ENCODE data around the gene PON2. TPM values are rescaled to one million over a fixed set of nuclear protein-coding genes. Genes with fewer than 3 reads are reported as not detected.

Gene PON2
- total and polyA plus RNA-seq, 2 of the 8 experiments (the other 6 are each of a cell fraction or from before 2014, with no cell fraction given), result 20.6 to 31.0 TPM

DNA sequence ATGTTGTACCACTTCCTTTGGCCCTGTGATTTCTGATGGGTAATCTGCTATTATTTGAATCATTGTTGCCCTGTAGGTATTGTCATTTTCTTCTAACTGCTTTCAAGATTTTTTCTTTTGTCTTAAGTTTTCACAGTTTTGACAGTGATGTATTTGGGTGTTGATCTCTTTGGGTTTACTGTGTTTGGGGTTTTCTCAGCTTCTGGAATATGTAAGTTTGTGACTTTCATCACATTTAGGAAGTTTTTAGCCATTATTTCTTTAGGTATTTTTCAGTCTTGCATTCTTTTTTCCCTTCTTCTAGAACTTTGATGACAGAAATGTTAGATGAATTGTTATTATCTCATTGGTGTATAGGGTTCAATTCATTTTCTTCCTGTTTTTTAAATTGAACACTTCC lies 23.1 kb upstream of the PON2 start:
- H2BK120ac ChIP-seq (replicated peaks; ENCODE audit: low read depth, low read length), result no peak overlapping the region
- ChIA-PET POLR2A (ENCODE audit: partially characterized antibody) (no interaction called here), CTCF (ENCODE audit: partially characterized antibody) (no interaction called here)
- FAIRE-seq, result no peak
- no peaks in the 10 kb centered on the region for H3K27me3 ChIP-seq (replicated peaks in 1 of 4; ENCODE audit: control insufficient read depth in 3 of 4, extremely low read depth in 1 of 4, insufficient read depth in 3 of 4, low read length in 3 of 4)
- H3K14ac ChIP-seq (ENCODE audit: insufficient read length), result no peak overlapping the region
- peaks cover 7 to 13% of the 10 kb centered on the region in 2 experiments; a peak in 3 of 4 replicates for H3K9me3 ChIP-seq (ENCODE audit: insufficient read depth in 2 of 2, low read depth in 1 of 2, low read length in 1 of 2)
- TF ChIP-seq RBBP5 (IDR thresholded peaks at IDR 0.05; ENCODE audit: borderline replicate concordance, low read depth, low read length) (no peak), SUZ12 (IDR thresholded peaks at IDR 0.05; ENCODE audit: low read length) (no peak), BRCA1 (IDR thresholded peaks at IDR 0.05; ENCODE audit: low read depth, low read length) (no peak), CHD1 (IDR thresholded peaks at IDR 0.05; ENCODE audit: low read depth, low read length) (no peak), BACH1 (IDR thresholded peaks at IDR 0.05; ENCODE audit: low read length) (no peak), KDM4A (IDR thresholded peaks at IDR 0.05; ENCODE audit: low read depth, low read length, severe bottlenecking) (no peak)
- H2BK15ac ChIP-seq (ENCODE audit: low read length), result no peak overlapping the region
- H3K79me2 ChIP-seq (ENCODE audit: control insufficient read depth in 1 of 2, insufficient read depth in 2 of 2, low read length in 2 of 2), result no peaks in the 10 kb centered on the region
- H3K36me3 ChIP-seq (ENCODE audit: control insufficient read depth in 2 of 4, insufficient read depth in 4 of 4, low read length in 3 of 4), result no peaks in the 10 kb centered on the region
- no peak overlapping the region for H3K9ac ChIP-seq (replicated peaks in 1 of 4; ENCODE audit: extremely low read depth in 1 of 4, low read depth in 3 of 4, low read length in 3 of 4)
- DNase-seq (ENCODE audit: low read depth in 1 of 2, low spot score in 2 of 2), result no peak
- no peak overlapping the region for H2BK20ac ChIP-seq (ENCODE audit: low read length)
- no peaks in the 10 kb centered on the region for H3K23me2 ChIP-seq (ENCODE audit: low read depth, low read length)
- H3K56ac ChIP-seq (replicated peaks; ENCODE audit: insufficient read length, low read depth, low read length), result no peak overlapping the region
- no peak overlapping the region for H2AK5ac ChIP-seq (ENCODE audit: low read depth, low read length)
- no peak overlapping the region for H3K23ac ChIP-seq (ENCODE audit: insufficient read length)
- no peak overlapping the region for H4K8ac ChIP-seq (ENCODE audit: extremely low read depth, insufficient read depth, low read length)
- no peak overlapping the region for H2AFZ ChIP-seq (ENCODE audit: low read length)
- H3K27ac ChIP-seq (ENCODE audit: low read depth, low read length), result no peak overlapping the region
- H3K4me2 ChIP-seq (ENCODE audit: insufficient read depth in 1 of 2, low read depth in 2 of 2, low read length in 2 of 2), result no peak overlapping the region
- H3K79me1 ChIP-seq (ENCODE audit: low read depth, low read length), result no peaks in the 10 kb centered on the region
- no peaks in the 10 kb centered on the region for H3K4me1 ChIP-seq (replicated peaks in 1 of 4; ENCODE audit: control insufficient read depth in 3 of 4, insufficient read depth in 4 of 4, low read length in 3 of 4)
- H4K91ac ChIP-seq (replicated peaks; ENCODE audit: insufficient read length, low read length), result no peak overlapping the region
- H3K18ac ChIP-seq (ENCODE audit: extremely low read depth, low read length), result no peak overlapping the region
- H4K20me1 ChIP-seq (replicated peaks in 1 of 2; ENCODE audit: control insufficient read depth in 1 of 2, insufficient read depth in 2 of 2, low read length in 2 of 2), result no peaks in the 10 kb centered on the region
- H2BK12ac ChIP-seq (ENCODE audit: low read depth, low read length), result no peak overlapping the region
- H3K4ac ChIP-seq (replicated peaks; ENCODE audit: insufficient read length, low read depth, low read length), result no peak overlapping the region
- no peak overlapping the region for H3K4me3 ChIP-seq (ENCODE audit: extremely low read depth in 1 of 4, insufficient read depth in 2 of 4, low read depth in 3 of 4, low read length in 4 of 4)
- H4K5ac ChIP-seq (ENCODE audit: insufficient read length, low read depth, low read length), result no peak overlapping the region
- H2BK5ac ChIP-seq (ENCODE audit: low read depth, low read length), result no peak overlapping the region
